Measurements from ENCODE around the gene RIPOR1.
"Not testable (repeated sequence)": the region's sequence is repeated elsewhere in the genome, so short reads cannot be mapped to it uniquely, and the experiment has no call there.

Gene RIPOR1, protein sequence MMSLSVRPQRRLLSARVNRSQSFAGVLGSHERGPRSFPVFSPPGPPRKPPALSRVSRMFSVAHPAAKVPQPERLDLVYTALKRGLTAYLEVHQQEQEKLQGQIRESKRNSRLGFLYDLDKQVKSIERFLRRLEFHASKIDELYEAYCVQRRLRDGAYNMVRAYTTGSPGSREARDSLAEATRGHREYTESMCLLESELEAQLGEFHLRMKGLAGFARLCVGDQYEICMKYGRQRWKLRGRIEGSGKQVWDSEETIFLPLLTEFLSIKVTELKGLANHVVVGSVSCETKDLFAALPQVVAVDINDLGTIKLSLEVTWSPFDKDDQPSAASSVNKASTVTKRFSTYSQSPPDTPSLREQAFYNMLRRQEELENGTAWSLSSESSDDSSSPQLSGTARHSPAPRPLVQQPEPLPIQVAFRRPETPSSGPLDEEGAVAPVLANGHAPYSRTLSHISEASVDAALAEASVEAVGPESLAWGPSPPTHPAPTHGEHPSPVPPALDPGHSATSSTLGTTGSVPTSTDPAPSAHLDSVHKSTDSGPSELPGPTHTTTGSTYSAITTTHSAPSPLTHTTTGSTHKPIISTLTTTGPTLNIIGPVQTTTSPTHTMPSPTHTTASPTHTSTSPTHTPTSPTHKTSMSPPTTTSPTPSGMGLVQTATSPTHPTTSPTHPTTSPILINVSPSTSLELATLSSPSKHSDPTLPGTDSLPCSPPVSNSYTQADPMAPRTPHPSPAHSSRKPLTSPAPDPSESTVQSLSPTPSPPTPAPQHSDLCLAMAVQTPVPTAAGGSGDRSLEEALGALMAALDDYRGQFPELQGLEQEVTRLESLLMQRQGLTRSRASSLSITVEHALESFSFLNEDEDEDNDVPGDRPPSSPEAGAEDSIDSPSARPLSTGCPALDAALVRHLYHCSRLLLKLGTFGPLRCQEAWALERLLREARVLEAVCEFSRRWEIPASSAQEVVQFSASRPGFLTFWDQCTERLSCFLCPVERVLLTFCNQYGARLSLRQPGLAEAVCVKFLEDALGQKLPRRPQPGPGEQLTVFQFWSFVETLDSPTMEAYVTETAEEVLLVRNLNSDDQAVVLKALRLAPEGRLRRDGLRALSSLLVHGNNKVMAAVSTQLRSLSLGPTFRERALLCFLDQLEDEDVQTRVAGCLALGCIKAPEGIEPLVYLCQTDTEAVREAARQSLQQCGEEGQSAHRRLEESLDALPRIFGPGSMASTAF

GRCh38 chr16:67528222-67528869 is at the start of gene RIPOR1:
Gene RIPOR1, plus strand, starts transcription at chr16:67528829. Its CDS starts 9,618 bp downstream, at chr16:67538447.
- DNase-seq: no peak

GRCh38 chr16:67480833-67481560 is 47.6 kb upstream of the RIPOR1 start, which contains the start of gene ATP6V0D1:
Gene ATP6V0D1, minus strand, starts transcription at chr16:67481157. Its CDS starts 71 bp downstream, at chr16:67481086.
- peak; percentile 98 for DNase-seq

GRCh38 chr16:67481561-67482232 is 46.9 kb upstream of the RIPOR1 start:
- DNase-seq: peak; percentile 65

- DNase-seq: no peak
Observed at GRCh38 chr16:67482233-67482924, 46.2 kb upstream of the RIPOR1 start.

- DNase-seq: no peak
Observed at GRCh38 chr16:67483150-67483549, 45.5 kb upstream of the RIPOR1 start, which contains the start of gene AGRP. Gene AGRP, minus strand, starts transcription at chr16:67483547. Its CDS starts 149 bp downstream, at chr16:67483398.

DNA sequence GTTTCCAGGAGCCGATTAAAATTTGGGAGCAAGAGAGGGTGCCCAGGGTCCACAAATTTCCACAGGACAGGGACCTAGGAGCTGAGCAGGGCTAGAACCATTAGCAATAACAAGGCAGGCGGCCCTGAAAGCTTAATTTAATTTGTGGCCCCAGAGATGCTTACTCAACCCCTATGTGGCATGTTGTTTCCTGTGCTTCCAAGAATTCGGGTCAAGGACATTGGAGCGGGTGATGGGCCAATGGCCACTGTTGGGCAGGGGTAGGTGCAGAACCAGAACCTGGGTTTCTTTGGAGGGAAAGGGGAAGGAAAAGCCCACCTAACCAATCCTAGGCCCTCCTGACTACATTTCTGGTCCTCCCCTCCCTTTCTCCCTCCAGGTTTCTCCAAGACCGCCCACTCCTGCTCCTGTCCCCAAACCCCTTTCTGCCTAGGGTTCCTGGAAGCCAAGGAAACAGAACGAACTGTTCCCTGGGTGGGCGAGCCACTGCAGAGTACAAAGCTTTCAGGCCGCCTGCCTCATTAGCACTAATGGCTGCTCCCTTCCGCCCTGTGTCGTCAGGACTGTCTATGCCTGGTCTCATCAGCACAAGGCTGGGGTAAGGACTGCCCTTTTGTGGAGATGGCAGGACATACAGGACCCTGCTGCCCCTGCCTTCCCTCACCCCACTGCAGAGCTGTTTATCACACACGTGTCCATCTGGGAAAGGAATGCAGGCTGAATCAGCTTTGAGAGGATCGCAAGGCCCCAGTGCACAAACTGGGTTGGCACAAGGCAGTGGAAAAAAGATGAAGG is 44.7 kb upstream of the RIPOR1 start:
- no peak for DNase-seq

DNA sequence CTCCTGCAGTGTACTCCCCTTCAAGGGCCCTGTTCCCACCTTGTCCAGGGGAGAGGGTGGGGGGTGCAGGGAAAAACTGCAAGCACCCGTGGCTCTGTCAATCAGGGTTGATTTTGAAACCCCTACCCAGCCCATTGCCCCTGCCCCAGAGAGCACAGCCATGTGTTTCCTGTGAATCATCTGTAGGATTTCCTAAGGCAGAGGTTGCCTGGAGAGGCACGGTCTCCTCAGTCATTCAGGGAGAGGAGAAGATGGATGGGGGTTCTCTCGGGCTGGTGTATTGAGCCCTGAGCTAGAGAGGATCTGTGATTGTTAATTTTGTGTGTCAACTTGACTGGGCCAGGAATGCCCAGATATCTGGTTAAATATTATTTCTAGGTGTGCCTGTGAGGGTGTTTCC is 41.8 kb upstream of the RIPOR1 start:
- DNase-seq: no peak

- DNase-seq: not testable (repeated sequence)
Observed at GRCh38 chr16:67487561-67487960, 41.1 kb upstream of the RIPOR1 start.

GRCh38 chr16:67489401-67490083 is 39.1 kb upstream of the RIPOR1 start:
- no peak for DNase-seq

DNA sequence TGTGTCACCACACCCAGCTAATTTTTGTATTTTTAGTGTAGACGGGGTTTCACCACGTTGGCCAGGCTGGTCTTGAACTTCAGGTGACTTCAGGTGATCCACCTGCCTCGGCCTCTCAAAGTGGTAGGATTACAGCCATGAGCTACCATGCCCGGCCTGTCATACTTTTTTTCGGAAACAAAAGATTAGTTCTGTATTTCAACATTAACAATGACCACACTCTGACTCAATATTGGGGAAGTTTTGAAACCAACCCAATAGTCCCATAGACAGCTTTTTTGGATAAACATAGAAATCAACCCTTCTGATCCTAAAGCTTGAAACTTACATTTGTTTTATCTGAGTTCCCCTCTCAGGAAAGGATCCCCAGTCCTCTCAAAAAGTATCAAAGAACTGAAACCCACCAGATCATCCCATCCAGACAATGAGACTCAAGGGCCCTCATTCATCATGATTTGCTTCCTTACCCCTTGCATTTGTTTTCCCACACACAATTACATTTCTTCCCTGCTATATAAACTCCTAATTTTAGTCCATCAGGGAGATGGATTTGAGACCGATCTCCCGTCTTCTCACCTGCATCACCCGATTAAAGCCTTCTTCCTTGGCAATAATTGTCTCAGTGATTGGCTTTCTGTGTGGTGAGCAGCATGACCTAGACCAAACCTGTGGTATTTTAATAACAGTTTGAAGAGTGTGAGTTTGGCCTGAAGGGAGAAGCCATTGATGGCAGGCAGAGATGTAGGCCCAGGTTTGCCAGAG is 38.1 kb upstream of the RIPOR1 start:
- DNase-seq: no peak

GRCh38 chr16:67499106-67499505 is 29.5 kb upstream of the RIPOR1 start:
- no peak for DNase-seq

- no peak for DNase-seq
Observed at GRCh38 chr16:67504031-67505021, 24.3 kb upstream of the RIPOR1 start.

DNA sequence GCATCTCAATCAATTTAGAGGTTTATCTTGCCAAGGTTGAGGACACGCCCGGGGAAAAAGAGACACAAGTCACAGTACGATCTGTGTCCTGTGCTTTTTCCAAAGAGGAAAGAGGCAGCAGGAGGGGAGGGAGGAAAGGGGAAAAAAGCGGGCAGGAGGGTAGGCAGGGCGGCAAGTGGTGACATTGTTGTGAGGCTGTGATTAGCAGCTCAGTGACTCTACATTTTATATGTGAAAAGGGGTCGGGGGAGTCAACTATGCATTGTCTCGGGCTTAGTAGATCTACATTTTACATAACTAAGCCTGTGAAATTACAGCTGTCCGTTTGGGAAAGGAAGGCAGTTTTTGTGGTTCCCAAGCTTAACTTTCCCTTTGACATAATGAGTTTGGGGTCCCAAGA is 22.2 kb upstream of the RIPOR1 start:
- no peak for DNase-seq

GRCh38 chr16:67509016-67509415 is 19.6 kb upstream of the RIPOR1 start:
- DNase-seq: no peak

GRCh38 chr16:67513892-67514291 is 14.7 kb upstream of the RIPOR1 start:
- not testable (repeated sequence) for DNase-seq

DNA sequence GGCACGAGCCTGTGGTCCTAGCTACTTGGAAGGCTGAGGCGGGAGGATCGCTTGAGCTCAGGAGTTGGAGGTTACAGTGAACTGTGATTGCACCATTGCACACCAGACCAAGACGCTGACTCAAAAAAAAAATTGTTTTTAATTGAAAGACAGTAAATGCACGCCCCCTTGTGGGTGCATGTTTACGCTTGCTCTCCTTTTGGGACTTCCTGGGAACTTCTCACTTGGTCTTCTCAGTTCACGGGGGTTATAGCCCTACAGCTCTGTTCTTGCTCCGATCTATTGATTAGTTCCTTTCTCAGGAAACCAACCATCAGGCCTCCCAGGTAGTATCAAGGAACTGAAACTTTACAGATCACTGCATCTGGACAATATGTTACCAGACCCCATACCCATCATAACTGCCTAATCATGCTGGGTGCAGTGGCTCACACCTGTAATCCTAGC is 14.2 kb upstream of the RIPOR1 start:
- DNase-seq: peak; percentile 79
